Fibroblast of skin of left biceps (primary cell): ENCODE results near the gene ANKRD39.
"Not testable (repeated sequence)": the region's sequence is repeated elsewhere in the genome, so short reads cannot be mapped to it uniquely, and the experiment has no call there.

Experiments used
- DNase-seq, 2 experiments: peaks; one replicate each; pipeline ENCODE4 v3.0.0-alpha.2; 2013; ENCODE audit warnings: low read depth in 2 of 2

The ANKRD39 gene, protein sequence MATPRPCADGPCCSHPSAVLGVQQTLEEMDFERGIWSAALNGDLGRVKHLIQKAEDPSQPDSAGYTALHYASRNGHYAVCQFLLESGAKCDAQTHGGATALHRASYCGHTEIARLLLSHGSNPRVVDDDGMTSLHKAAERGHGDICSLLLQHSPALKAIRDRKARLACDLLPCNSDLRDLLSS

DNA sequence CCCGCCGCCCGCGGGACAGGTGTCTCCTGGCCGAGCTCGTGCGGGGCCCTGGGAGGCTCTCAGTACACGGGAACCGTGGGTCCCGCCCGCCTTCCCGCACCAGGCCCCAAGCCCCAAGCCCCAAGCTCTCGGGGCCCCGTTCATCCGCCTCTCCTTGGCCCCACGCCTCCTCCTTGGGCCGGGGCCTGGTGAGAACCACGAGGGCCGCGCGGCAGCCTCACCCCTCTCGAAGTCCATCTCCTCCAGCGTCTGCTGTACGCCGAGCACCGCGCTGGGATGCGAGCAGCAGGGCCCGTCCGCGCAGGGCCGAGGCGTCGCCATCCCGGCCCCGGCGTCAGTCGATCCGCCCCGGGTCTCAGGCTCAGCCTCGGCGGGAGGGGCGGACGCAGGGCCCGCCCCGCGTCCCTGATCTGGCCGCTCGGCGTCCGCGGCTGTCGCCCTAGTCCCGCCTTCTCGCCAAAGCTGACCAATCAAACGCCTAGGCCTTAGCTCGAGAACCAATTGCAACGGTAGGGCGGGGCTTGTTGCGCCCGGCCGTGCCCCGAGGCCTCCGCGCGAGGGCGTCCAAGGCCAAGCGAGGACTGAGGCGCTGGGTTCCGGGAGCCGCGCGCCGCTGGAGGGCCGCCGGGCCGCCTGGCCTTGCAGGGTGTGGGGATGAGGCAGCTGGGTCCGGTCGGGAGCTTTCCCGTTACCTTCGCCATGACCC is at the start of gene ANKRD39:
Gene ANKRD39 (minus strand): TSS at position 350 of the 706 bp plus-strand sequence. CDS start 29 bp downstream, at position 321.
- DNase-seq = peak; percentile 94 to 95

DNA sequence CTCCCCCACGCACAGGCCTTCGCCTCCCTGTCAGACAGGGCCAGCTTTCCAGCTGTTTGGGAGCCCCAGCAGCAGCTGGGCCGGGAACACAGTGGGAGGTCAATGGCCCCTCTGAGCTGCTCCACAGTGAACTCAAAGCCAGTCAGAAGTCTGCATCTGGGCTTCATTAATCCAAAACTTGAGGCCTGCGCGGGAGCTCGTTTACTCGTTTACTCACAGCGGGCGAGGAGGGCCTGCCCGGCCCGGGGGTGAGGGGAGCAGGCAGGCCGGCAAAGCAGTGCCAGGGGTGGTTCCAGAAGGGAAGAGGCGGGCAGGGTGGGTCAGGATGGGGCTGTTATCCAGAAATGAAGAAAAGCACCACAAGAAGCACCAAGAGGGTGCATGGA is 48.9 kb upstream of the ANKRD39 start:
- DNase-seq = peak; percentile 30 to 49

DNA sequence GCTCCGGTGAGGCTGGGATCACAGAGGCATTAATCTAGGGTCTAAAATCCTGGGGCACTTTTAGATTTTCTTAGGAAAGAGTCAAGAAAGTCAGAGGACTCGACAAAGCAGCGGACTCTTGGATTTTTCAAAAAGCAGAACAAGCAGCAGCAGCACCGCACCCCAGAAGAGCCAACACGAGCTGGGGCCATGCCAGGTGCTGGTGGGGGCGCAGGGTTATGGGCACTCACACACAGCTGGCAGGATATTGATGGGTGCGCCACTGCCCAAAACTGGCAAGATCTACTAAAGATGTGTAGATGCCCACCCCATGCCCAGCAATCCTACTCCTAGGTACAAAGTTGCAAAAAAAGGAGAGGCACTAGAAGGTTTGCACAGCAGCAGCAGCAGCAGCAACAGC is 46.0 kb upstream of the ANKRD39 start:
- no peak for DNase-seq

DNA sequence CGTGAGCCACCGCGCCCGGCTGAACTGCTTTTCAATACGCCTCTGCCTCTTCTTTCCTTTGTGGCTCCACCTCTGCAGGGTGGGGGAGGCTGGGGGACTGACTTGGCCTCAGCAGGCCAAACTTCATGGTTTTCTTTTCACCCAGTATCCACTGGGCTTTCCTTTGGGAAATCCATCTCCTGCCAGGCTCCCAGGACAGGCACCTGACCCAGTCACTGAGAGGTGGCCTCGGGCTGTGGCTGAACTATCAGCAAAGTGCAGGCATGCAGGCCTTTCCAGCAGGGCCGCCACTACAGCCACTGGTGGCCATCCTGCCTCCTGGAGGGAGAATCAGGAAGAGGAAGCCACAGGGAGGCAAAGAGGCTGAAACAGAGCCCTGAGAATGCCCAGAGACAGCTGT is 45.5 kb upstream of the ANKRD39 start:
- DNase-seq = no peak

DNA sequence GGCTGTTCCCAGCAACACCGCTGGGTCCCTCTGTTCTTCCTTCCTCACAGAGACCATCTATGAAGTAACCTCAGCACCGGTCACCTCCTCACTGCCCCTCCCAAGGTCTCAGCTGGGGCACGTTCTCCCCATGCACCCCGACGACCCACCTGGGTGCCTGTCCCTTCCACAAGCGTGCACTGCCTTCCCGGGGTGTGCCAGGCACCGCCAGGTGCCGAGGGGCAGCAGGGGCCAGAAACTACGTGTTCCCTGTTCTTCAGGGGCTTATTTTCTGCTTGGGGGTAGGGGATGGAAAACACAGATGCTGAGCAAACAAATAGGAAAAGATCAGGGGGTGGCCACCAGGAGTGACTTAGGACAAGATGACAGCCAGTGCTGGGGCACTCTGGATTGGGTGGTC is 42.4 kb upstream of the ANKRD39 start:
- DNase-seq = no peak

DNA sequence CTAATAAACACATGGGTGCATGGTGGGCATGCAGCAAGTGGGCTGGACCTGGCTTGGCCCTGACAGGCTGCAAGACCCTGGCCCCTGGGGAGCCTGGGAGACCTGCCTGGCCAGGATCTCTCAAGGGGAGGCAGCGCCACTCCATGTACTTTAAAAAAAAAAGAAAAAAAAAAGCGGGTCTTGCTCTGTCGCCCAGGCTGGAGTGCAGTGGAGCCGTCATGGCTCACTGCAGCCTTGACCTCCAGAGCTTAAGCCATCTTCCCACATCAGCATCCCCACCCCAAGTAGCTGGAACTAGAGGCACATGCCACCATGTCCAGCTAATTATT is 41.6 kb upstream of the ANKRD39 start:
- DNase-seq = no peak

DNA sequence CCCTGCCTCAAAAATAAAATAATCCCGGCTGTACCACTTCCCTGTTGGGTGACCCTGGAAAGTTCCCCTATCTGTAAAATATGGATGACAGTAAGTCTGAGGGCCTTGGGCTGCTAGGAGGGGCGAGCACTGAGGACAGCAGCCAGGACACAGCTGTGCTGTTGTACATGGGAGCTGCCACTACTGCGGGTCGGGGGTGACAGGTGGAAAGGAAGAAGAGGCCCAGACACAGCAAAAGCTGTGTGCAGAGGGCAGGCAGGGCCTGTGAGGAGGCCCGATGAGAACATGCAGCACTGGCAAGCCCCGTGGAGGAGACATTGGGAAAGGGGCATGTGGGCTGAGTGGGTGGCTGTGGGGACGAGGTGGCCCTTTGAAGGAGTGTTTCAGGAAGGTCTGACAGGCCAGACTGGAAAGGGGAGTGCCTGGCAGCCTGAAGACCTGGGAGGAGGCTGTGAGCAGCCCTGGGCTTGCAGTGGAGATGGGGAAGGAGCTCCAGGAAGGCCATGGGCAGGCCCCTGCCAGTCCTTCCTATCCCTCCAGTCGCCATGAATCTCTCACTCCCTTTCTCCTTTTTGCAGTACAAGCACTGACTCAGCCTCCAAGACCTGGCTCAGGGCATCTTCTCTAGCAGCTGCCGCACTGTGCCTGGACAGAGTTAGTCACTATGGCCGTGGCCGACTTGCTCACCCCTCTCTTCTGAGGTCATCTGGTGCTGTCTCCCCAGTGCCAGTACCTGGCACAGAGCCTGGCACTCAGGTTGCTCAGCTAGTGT is 41.0 kb upstream of the ANKRD39 start:
- no peak for DNase-seq

DNA sequence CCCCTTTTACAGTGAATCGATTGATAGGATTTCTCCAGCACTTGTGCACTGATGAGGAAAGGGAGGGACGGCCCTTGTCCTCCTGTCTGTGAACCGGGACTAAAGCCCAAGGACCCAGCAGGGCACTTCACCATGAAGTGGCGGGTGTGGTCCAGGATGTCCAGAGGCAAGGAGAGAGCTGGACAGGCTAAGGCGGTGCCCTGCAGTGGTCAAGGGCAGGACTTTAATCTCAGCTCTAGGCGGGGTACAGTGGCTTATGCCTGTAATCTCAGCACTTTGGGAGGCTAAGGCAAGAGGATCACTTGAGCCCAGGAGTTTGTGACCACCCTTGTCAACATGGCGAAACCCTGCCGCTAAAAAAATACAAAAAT is 40.3 kb upstream of the ANKRD39 start:
- DNase-seq = no peak

DNA sequence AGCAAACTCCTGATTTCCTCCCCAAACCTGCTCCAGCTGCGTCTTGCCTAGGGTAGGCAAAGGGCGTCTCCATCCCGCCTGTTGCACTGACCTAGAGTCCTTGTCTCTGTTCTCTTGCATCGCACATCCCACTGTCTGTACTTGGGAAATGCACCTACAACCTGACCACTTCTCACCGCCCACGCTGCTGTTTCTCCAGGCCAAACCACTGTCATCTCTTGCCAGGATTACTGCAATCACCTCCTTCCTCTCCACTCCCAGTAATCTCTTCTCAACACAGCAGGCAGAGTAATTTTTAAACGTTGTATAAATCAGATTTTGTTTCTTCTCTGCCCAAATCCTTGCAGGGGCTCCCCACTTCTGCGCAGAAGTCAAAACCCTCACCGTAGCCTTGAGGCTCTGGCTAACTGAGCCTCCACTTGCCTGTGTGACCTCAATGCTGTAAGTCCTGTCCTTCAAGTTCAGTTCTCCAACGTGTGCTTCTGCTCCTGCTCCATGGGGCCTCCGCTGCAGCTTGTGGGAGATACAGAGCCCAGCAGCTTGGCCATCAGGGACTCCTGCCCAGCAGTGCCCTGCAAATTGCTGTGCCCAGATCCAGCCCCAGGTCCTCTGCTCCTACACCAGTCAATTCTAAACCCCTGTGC is 39.8 kb upstream of the ANKRD39 start:
- no peak for DNase-seq

DNA sequence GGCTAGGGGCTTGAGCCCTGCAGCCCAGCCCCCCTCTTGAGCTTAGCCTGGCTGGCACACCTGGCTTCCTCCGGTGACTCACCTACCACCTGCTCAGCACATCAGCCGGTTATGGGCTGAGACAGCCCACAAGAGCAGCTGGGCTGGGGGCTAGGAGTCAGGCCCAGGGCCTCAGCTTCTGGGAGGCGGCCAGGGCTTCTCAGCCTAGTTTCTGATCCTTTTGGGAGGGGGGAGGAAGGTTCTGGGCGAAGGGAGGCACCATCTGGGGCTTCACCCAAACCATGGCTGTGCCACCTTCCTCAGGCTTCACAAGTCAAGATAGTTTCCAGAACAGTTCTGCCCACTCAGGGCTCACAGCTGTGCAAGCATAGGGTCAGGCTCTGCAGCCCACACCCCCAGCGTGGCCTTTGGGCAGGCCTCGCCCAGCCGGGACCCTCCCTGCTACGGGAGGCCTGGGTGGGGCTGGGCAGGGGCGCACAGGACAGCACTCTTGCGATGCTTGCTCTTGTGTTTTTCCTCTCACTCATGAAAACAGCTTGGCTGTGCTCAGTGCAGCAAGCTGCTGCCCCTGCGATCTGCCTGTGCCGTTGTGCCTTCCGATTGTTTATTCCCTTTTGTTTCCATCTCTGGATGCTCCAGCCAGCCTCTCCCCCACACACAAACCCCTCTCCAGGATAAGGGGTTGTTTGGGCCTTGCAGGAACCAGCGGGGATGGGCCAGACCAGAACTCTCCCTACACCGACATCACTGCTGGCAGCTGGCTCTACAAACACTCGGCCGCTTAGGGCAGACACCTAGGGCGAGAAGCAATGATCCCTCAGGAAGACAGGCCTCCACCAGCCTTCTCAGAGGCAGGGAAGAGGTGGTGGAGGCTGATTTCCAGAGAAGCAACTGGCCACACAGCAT is 38.2 kb upstream of the ANKRD39 start:
- no peak for DNase-seq

DNA sequence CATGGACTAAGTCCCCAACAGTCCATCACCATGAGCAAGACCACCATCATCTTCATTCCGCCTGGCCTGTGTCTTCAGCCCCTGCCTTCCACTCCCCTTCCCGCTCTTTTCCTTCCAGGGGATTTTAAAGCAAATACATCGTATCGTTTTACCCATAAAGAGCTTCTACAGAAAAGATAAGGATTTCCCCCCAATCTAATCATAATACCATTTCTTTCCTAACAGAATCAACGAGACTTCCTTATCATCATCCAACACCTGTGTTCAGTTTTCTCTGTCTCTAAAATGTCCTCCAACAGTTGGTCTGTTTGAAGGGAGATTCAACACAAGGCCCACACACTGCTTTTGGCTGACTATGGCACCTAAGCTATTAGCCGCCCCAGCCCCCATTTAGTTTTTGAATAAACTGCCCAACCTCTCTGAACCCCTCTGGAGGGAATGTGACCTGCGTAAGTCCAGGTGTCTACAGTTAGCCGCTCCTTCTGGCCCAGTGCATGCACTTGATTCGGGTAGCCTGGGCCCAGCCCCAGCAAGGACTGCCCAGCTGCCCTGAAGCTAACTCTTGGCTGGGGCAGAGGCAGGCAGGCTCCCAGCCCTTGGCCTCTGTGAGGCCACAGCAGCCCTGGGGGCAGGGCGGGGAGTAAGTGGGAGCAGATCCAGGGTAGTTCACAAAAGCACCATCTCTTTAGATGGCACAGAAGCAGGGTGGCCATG is 37.4 kb upstream of the ANKRD39 start:
- no peak for DNase-seq

DNA sequence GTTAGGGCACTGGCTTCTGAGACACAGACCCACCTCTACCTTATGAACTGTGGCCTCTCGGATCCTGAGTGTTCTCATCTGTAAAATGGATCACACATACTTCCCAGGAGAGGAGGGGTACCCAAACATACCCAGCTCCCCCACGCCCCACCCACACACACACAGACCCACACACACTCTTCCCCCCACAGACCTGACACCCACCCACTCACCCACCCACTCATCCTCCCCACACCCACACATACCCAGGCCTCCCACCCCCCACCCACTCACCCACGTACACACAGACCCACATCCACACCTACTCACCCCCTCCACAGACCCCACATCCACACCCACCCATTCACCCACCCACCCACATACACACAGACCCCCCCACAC is 36.3 kb upstream of the ANKRD39 start:
- DNase-seq = no peak

DNA sequence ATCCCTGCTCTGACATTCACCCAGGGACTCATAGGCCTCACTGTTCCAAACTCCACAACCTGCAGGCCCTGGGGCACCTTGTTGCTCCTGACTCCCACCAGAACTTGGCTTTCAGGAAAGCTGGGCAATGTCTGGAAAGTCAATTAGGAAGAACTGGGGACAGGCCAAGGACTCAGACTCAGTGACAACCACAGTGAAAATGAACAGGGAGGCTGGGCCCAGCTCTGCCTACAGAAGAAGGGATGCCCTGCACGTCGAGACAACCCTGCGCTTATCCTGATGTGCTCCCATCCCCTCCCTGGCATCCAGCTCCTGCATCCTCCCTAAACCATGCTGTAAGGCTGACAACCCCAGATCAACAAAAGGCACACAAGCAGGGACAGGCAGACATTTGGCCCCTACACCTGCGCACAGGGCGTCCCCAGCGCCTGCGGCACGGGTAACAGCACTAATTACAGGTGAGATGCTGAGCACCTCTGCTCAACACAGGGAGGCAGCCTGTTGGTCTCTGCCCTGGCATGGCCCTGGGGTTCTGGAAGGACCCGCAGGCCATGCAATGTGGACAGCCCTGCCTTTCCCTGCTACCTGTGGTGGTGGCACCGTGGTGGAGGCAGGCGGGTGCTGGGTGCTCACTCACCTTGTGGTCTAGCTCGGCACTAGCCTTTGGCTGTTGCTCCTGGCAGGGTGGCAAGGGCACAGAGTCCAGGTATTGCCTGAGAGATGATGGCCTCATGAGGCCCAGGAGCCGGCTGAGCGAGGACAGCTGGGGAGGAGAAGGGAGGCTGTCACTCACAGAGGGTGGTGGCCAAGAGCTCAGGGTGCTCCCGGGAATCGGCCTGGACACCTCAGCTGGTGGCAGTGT is 35.7 kb upstream of the ANKRD39 start:
- DNase-seq = no peak

DNA sequence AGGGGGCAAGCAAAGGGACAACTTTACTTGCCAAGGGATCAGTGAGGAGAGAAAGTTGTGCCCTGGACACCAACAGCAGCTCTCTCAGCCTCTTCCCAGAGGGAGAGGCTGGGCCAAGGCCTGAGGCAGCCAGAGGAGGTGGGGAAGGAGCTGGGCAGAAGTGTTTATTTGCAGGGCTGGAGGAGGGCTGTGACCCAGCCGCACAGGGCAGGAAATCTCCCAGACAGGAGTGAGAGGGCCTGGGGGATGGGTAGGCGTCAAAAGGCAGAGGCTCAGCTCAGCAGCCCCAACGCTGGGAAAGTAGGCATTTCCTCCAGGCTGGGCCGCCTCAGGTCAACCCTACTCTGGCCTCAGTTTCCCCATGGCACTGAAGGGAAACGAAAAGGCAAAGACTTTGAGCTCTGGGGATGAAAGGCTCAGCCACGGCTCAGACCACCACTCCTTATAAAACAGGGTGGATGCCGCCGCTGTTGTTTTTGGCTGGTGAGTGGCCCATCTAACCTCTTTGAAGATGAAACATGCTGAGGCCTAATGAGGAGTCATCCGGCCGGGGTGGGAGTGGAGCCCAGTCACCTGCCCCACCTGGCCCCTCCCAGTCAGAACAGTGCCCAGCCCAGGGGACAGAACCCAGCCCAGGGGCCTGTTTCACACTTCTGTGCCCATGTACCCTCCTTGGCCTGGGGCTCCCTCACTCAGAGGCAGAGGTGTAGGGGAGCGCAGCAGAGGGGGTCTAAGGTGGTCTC is 33.9 kb upstream of the ANKRD39 start:
- DNase-seq = no peak

DNA sequence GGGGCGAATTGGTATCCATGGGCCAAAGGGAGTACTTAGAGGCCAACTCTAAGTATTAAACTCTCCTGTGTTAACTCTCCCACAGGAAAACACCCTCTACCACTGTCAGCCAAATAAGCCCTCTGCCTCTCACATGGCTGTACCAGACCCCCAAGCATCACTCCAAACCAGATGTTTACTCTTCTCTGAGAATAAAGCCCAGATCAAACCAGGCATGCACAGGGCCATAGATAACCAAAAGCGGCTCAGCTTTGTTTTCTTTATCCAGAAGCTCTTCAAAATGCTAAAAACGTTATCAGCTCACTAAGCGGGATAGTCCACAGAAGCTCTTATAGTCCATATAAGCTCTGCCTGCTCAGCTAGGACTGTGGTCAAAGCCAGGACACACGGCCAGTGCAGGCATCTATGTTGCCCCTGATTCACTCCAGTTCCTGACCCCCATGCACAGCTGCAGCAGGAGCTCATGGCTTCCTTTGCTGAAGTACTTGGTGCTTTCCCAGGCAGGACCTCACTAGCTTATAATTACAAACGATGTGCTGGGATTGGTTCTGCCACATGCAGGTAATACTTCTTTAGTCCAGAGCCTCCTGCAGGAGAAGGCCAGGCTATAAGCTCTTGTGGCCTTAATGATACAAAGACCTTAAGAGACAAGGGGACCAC is 33.0 kb upstream of the ANKRD39 start:
- DNase-seq = no peak

DNA sequence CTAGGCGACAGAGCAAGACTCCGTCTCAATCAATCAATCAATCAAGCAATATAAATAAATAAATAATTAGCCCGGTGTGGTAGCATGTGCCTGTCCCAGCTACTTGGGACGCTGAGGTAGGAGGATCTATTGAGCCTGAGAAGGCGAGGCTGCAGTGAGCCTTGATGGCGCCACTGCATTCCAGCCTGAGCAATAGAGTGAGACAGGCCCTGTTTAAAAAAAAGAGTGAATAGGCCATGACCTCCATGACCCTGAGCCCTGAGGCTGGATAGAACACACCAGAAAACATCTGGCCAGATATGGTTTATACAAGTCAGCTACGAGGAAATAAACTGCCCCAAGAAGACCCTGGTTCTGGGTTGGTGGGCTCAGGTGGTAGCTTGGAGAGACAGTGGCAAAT is 32.4 kb upstream of the ANKRD39 start:
- DNase-seq = no peak

DNA sequence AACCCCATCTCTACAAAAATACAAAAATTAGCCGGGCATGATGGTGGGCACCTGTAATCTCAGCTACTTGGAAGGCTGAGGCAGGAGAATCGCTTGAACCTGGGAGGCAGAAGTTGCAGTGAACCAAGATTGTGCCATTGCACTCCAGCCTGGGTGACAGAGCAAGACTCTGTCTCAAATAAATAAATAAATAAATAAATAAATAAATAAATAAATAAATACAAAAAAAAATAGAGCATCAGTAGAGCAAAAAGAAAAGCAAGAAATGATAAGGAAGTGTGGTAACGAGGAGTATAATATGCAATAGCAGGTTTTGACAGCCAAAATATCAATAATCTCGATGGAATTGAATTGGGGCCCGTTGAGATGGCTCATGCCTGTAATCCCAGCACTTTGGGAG is 31.7 kb upstream of the ANKRD39 start:
- DNase-seq = not testable (repeated sequence)

DNA sequence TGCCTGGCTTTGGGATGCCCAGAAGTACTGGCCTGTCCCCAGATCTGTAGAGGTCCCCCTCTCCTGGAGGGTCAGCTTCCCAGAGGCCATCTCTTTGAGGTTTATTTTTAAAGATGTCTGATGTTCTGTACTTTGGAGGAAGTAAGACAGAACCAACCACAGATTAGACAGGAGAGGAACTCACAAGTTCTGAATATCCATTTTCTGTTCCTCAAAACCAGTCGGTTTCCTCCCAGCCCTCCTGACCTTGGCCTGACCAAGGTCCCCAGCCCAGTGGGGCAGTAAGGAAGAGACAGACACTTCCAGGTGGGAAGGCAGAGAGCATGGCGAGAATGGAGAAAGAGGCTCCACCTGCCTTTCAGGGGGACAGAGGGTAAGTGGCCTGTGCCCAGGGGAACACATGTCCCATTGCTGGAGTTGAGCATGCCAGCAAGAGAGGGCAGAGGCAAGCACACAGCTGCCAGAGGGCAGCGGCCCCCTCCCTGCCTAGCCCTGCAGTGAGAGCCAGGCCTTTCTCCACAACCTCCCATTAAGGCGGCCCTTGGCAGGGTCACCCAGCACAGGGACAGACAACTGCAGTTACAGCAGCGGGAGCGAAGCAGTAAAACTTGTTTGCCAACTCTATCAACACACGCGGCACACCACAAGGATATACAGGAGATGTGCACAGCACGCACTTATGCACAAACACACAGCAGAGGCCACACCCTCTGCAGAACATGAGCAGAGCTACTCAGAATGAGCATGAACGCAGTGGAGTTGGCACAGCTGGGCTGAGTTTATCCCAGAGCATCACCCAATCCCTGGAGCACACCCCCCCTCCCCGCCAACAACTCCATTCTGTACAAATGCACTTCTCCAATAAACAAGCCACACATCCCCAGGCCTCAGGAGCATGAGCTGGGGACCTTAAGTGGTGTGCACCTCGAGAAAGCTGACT is 30.5 kb upstream of the ANKRD39 start:
- no peak for DNase-seq
